Ovary (tissue), 9 donors: ENCODE measurements around the gene CERKL. TPM values are rescaled to one million over a fixed set of nuclear protein-coding genes. Genes with fewer than 3 reads are reported as not detected.

ENCODE experiments used
- DNase-seq, 5 donors: peaks; one replicate each; pipeline ENCODE4 v3.0.0-alpha.2; 2019 to 2020
- H3K27ac ChIP-seq, 2 donors: fragments of 200-600 bp; one replicate each; pipeline versions ENCODE4 v1.5.1 to v1.8.0; 2019 to 2022
- H3K27me3 ChIP-seq: fragments of 200-600 bp; one replicate; pipeline ENCODE4 v1.8.0; 2022
- H3K36me3 ChIP-seq: fragments of 200-600 bp; sonication (generic); one replicate; pipeline ENCODE4 v1.5.1; 2019
- H3K4me1 ChIP-seq: one replicate; pipeline ENCODE4 v1.8.1; 2013; ENCODE audit warnings: mild to moderate bottlenecking, moderate library complexity; ENCODE audit not compliant: insufficient read depth
- H3K4me3 ChIP-seq: fragments of 200-600 bp; sonication (generic); one replicate; pipeline ENCODE4 v1.5.1; 2017
- H3K9me3 ChIP-seq, 2 donors: fragments of 200-600 bp in 1 of 2; sonication (generic) in 1 of 2; one replicate each; pipeline versions ENCODE4 v1.5.1 to v1.8.1; 2013 to 2019; ENCODE audit warnings: mild to moderate bottlenecking in 1 of 2, moderate library complexity in 1 of 2
- EP300 ChIP-seq: sonication (generic); formaldehyde crosslinking; IDR thresholded peaks from one replicate; pipeline ENCODE4 v1.6.1; 2017; ENCODE audit warnings: antibody characterized with exemption
- POLR2A ChIP-seq: fragments of 450-650 bp; IDR thresholded peaks from one replicate; pipeline ENCODE4 v1.6.1; 2017; ENCODE audit warnings: antibody characterized with exemption, mild to moderate bottlenecking, moderate library complexity
- WGBS, 3 donors: extraction: QIAGEN DNeasy Blood & Tissue Kit in 1 of 3; methylation state at CpG; one replicate each; pipeline versions ENCODE4 v1.1.5 to v1.1.7; 2013 to 2017; 5-methylcytosine and 5-hydroxymethylcytosine counted together
- intact Hi-C, 4 donors: fragments of 100-400 bp; cut with DNase I; formaldehyde crosslinking; loops; one replicate each; pipeline versions ENCODE4 v1.11.0 to v1.15.1; 2022 to 2023
- polyA plus RNA-seq, 2 donors: library from polyadenylated mRNA; stranded (reverse); fragments of 200-250 nt in 1 of 2; fragments of 350-450 nt in 1 of 2; fragmentation: Illumina TruSeq in 1 of 2; extraction: RNeasy Lipid Tissue Mini Kit (QIAGEN cat#74804) in 1 of 2; gene quantifications; one replicate each; pipeline ENCODE4 v1.2.3, GENCODE V29; 2013 to 2014
- total RNA-seq, 7 donors: library from RNA; depleted of rRNA in 2 of 7; stranded (reverse); fragments of >200 nt in 2 of 7; fragmentation: NEBNext Ultra II Directional in 3 of 7; extraction: Animal tissue kit (Norgen Biotek cat#: 25700) in 3 of 7; gene quantifications; one replicate each; pipeline versions ENCODE4 v1.1.0 to v1.2.4, GENCODE V29; 2016 to 2023
- TF ChIP-seq, protein P1 (sequence below), 3 donors: fragments of 450-650 bp in 2 of 3; fragments of 200-600 bp in 1 of 3; IDR thresholded peaks; one replicate each; pipeline versions ENCODE4 v1.5.1 to v1.8.0; 2016 to 2022; ENCODE audit warnings: antibody characterized with exemption in 3 of 3, mild to moderate bottlenecking in 1 of 3
- donor health status: DM: no; HTN: no; CAD: no; lungs with moderate emphysema.
- donor health status: DM: no; HTN: no; CAD: no.
- donor health status: Bipolar disorder and iron deficiency.
- donor health status: DM: yes; HTN: yes; CAD: no.
- donor health status: DM: no; HTN: no; CAD: no.
- donor health status: DM: yes; HTN: yes; CAD: no.

The CERKL gene
- total and polyA plus RNA-seq, 9 donors, result 0.11 to 6.5 (median 0.22) TPM; not detected in 2

DNA sequence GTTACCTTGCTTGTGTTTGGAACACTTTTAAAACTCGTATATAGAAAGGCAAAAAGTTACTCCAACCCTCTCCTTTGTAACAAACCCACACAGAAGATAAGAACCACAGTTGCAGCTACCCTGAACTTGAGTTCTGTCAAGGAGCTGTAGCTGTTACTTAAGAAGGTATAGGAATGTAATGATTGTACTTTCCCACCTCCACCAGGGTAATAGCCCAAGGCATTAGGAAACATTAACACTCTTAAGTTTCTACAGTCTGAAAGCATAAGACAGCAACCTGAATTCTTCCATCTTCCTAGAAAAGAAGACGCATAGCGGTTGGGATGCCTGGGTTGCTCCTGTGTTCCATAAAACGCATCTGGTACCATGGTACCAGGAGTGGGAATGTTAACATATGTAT is 156.7 kb downstream of the CERKL start:
- WGBS, 3 donors, result 90 to 93% (median 92%) methylated on average over 4 of the region's 4 CpGs
- H3K27ac ChIP-seq, result no peak overlapping the region
- no peaks in the 10 kb centered on the region for H3K27me3 ChIP-seq
- no peaks in the 10 kb centered on the region for H3K4me1 ChIP-seq
- no peak overlapping the region for H3K4me3 ChIP-seq
- H3K36me3 ChIP-seq, result no peaks in the 10 kb centered on the region
- intact Hi-C loops, result no loop called here
- H3K9me3 ChIP-seq, result no peaks in the 10 kb centered on the region
- TF ChIP-seq POLR2A (no peak), EP300 (no peak)
- TF ChIP-seq, protein P1, sequence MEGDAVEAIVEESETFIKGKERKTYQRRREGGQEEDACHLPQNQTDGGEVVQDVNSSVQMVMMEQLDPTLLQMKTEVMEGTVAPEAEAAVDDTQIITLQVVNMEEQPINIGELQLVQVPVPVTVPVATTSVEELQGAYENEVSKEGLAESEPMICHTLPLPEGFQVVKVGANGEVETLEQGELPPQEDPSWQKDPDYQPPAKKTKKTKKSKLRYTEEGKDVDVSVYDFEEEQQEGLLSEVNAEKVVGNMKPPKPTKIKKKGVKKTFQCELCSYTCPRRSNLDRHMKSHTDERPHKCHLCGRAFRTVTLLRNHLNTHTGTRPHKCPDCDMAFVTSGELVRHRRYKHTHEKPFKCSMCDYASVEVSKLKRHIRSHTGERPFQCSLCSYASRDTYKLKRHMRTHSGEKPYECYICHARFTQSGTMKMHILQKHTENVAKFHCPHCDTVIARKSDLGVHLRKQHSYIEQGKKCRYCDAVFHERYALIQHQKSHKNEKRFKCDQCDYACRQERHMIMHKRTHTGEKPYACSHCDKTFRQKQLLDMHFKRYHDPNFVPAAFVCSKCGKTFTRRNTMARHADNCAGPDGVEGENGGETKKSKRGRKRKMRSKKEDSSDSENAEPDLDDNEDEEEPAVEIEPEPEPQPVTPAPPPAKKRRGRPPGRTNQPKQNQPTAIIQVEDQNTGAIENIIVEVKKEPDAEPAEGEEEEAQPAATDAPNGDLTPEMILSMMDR (IDR thresholded peaks at IDR 0.05), result no peak
- DNase-seq, result no peak

GRCh38 chr2:181499231-181499630 is 157.7 kb downstream of the CERKL start:
- Histone ChIP-seq H3K36me3 (no peaks in the 10 kb centered on the region), H3K4me3 (no peak overlapping the region), H3K9me3 (no peaks in the 10 kb centered on the region), H3K27me3 (no peaks in the 10 kb centered on the region), H3K4me1 (no peaks in the 10 kb centered on the region), H3K27ac (no peak overlapping the region)
- DNase-seq, result no peak
- intact Hi-C loops, result no loop called here
- 82 to 89% (median 83%) methylated on average over 4 of the region's 4 CpGs for WGBS, 3 donors
- TF ChIP-seq EP300 (no peak), POLR2A (no peak)
- TF ChIP-seq, protein P1 (IDR thresholded peaks at IDR 0.05), result no peak

Other genes starting within 250 kb of the CERKL start
- gene ITGA4, start 199.7 kb downstream of the CERKL start, total RNA-seq, result 1 to 10 TPM; 1.0 to 7.2 (median 2.1) TPM
- 1 to 10 TPM; 1.1 to 4.9 TPM for gene ITGA4, start 199.7 kb downstream of the CERKL start, polyA plus RNA-seq
- gene NEUROD1, start 23.4 kb upstream of the CERKL start, total RNA-seq, result not detected
- gene NEUROD1, start 23.4 kb upstream of the CERKL start, polyA plus RNA-seq, result not detected
- gene ITPRID2, start 234.6 kb upstream of the CERKL start, total RNA-seq, result 10 to 100 TPM; 34.2 to 66.2 (median 48.6) TPM
- gene ITPRID2, start 234.6 kb upstream of the CERKL start, polyA plus RNA-seq, result 10 to 100 TPM; 25.2 to 57.6 TPM